Keratinocyte (primary cell): ENCODE results near the gene CRABP2. TPM values are rescaled to one million over a fixed set of nuclear protein-coding genes. Genes with fewer than 3 reads are reported as not detected.

Experiments used
- DNase-seq: peaks from one replicate; pipeline ENCODE4 v3.0.0-alpha.2; 2011; ENCODE audit warnings: low read depth, missing footprints, low spot score
- FAIRE-seq: peaks from 2 replicates; lab custom pipeline; 2011; peaks lifted over from hg19 to GRCh38; lab: Jason Lieb, UNC
- H2AFZ ChIP-seq: 2 replicates; pipeline ENCODE4 v1.6.0; 2012; ENCODE audit warnings: low read length, control low read depth, inconsistent platforms; ENCODE audit not compliant: control insufficient read depth
- H3K27ac ChIP-seq: 2 replicates; pipeline ENCODE4 v1.5.1; 2011; ENCODE audit warnings: low read length; ENCODE audit not compliant: control insufficient read depth, insufficient read depth
- H3K27me3 ChIP-seq: 3 replicates; pipeline ENCODE4 v1.6.0; 2011; ENCODE audit warnings: low read length; ENCODE audit not compliant: control insufficient read depth, insufficient read depth; ENCODE audit errors: extremely low read depth
- H3K36me3 ChIP-seq, 2 experiments: 2 replicates in 1 of 2; 3 replicates in 1 of 2; pipeline ENCODE4 v1.5.1; 2011; ENCODE audit warnings: low read length in 2 of 2, mild to moderate bottlenecking in 1 of 2; ENCODE audit not compliant: control insufficient read depth in 2 of 2, insufficient read depth in 2 of 2; ENCODE audit errors: extremely low read depth in 1 of 2
- H3K4me1 ChIP-seq: 3 replicates; pipeline ENCODE4 v1.5.1; 2011; ENCODE audit warnings: low read length; ENCODE audit not compliant: control insufficient read depth, insufficient read depth; ENCODE audit errors: extremely low read depth
- H3K4me2 ChIP-seq: 3 replicates; pipeline ENCODE4 v1.6.0; 2011; ENCODE audit warnings: low read depth, low read length; ENCODE audit not compliant: control insufficient read depth, insufficient read depth; ENCODE audit errors: extremely low read depth
- H3K4me3 ChIP-seq, 3 experiments: fragments of 200-600 bp in 1 of 3; sonication (generic) in 1 of 3; 2 replicates in 2 of 3; 3 replicates in 1 of 3; pipeline ENCODE4 v1.5.1; 2011 to 2016; ENCODE audit warnings: low read length in 3 of 3, mild to moderate bottlenecking in 3 of 3, control low read depth in 2 of 3, inconsistent platforms in 1 of 3, low read depth in 1 of 3, mixed read lengths in 1 of 3, mixed run types in 1 of 3, moderate library complexity in 1 of 3; ENCODE audit not compliant: control insufficient read depth in 2 of 3, insufficient read depth in 2 of 3; ENCODE audit errors: extremely low read depth in 1 of 3
- H3K79me2 ChIP-seq: 2 replicates; pipeline ENCODE4 v1.6.0; 2012; ENCODE audit warnings: low read length; ENCODE audit not compliant: control insufficient read depth, insufficient read depth
- H3K9ac ChIP-seq: 3 replicates; pipeline ENCODE4 v1.6.0; 2011; ENCODE audit warnings: low read length; ENCODE audit not compliant: control insufficient read depth, insufficient read depth; ENCODE audit errors: extremely low read depth
- H3K9me1 ChIP-seq: 3 replicates; pipeline ENCODE4 v1.6.0; 2011; ENCODE audit warnings: low read length; ENCODE audit not compliant: control insufficient read depth, insufficient read depth; ENCODE audit errors: extremely low read depth
- H3K9me3 ChIP-seq: 2 replicates; pipeline ENCODE4 v1.5.1; 2012; ENCODE audit warnings: low read depth, low read length; ENCODE audit not compliant: control insufficient read depth
- H4K20me1 ChIP-seq: 3 replicates; pipeline ENCODE4 v1.6.0; 2011; ENCODE audit warnings: low read length; ENCODE audit not compliant: control insufficient read depth, insufficient read depth; ENCODE audit errors: extremely low read depth
- EZH2 ChIP-seq: IDR thresholded peaks from one replicate; pipeline ENCODE4 v1.6.1; 2012; ENCODE audit warnings: inconsistent platforms, mild to moderate bottlenecking, low read length, moderate library complexity
- dilution Hi-C: fragments of 300-500 bp; cut with MboI; formaldehyde crosslinking; loops from one replicate; pipeline ENCODE4 v1.7.0; 2020; ENCODE audit warnings: low sequenced_read_pairs; ENCODE audit not compliant: extremely low pct_ligation_motif_present
- polyA plus RNA-seq, 5 experiments: library from polyadenylated mRNA; depleted of rRNA in 3 of 5; stranded (reverse) in 3 of 5; stranded (forward) in 1 of 5; unstranded in 1 of 5; fragments of >200 nt; gene quantifications; 1 replicate in 1 of 5; 2 replicates in 3 of 5; 3 replicates in 1 of 5; pipeline versions ENCODE4 v1.2.1 to v1.2.3, GENCODE V29; 2011 to 2012; ENCODE audit warnings: missing spikeins in 2 of 5, low read depth in 1 of 5, low replicate concordance in 1 of 5
- TF ChIP-seq, protein P1 (sequence below), 3 experiments: IDR thresholded peaks in 1 of 3; conservative IDR thresholded peaks in 1 of 3; optimal IDR thresholded peaks in 1 of 3; 2 replicates in 2 of 3; 3 replicates in 1 of 3; pipeline versions ENCODE3 to v1.5.1; 2011; ENCODE audit warnings: low read length in 3 of 3, mild to moderate bottlenecking in 3 of 3, moderate library complexity in 2 of 3, control low read depth in 1 of 3, inconsistent platforms in 1 of 3; ENCODE audit not compliant: insufficient read depth in 2 of 3; ENCODE audit errors: extremely low read depth in 1 of 3

The CRABP2 gene
- polyA plus RNA-seq, 1 donor (not counting 4 experiments of a cell fraction or from before 2014, with no cell fraction given), result 8.4 TPM

DNA sequence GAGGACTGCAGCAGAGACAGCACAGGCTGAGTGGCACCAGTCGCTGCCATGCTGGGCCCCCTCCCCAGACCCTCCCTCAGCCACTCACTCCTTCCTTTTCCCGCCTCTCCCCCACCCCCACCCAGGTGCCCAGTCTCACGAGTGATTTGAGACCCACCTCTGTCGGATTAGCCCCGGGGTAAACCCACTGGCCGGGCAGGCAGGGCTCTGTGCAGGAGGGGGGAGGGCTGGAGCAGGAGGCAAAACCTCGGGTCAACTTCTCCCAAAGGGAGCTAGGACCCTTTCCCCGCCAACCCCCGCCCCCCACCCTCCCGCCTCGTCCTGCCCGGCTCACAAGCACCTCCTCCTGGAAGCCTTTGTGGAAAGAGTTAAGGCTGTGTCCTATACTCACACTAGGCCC is 39.0 kb upstream of the CRABP2 start:
- Histone ChIP-seq H2AFZ (no peak overlapping the region), H3K79me2 (peaks cover 64% of the 10 kb centered on the region), H3K9me1 (no peaks in the 10 kb centered on the region), H3K27me3 (no peaks in the 10 kb centered on the region), H4K20me1 (no peaks in the 10 kb centered on the region), H3K36me3 (peaks cover 20 to 25% of the 10 kb centered on the region in 2 experiments), H3K4me1 (peaks cover 39% of the 10 kb centered on the region), H3K9me3 (no peaks in the 10 kb centered on the region), H3K9ac (no peak overlapping the region), H3K27ac (no peak overlapping the region), H3K4me2 (no peak overlapping the region), H3K4me3 (no peak overlapping the region)
- DNase-seq, result no peak
- FAIRE-seq, result no peak
- TF ChIP-seq, protein P1, sequence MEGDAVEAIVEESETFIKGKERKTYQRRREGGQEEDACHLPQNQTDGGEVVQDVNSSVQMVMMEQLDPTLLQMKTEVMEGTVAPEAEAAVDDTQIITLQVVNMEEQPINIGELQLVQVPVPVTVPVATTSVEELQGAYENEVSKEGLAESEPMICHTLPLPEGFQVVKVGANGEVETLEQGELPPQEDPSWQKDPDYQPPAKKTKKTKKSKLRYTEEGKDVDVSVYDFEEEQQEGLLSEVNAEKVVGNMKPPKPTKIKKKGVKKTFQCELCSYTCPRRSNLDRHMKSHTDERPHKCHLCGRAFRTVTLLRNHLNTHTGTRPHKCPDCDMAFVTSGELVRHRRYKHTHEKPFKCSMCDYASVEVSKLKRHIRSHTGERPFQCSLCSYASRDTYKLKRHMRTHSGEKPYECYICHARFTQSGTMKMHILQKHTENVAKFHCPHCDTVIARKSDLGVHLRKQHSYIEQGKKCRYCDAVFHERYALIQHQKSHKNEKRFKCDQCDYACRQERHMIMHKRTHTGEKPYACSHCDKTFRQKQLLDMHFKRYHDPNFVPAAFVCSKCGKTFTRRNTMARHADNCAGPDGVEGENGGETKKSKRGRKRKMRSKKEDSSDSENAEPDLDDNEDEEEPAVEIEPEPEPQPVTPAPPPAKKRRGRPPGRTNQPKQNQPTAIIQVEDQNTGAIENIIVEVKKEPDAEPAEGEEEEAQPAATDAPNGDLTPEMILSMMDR (optimal IDR thresholded peaks at IDR 0.05 in 1 of 3, IDR thresholded peaks at IDR 0.05 in 1 of 3, conservative IDR thresholded peaks at IDR 0.05 in 1 of 3; ENCODE audit: extremely low read depth in 1 of 3, insufficient read depth in 2 of 3, low read length in 3 of 3), result no peak
- TF ChIP-seq EZH2, result no peak
- dilution Hi-C loops, result no loop called here

DNA sequence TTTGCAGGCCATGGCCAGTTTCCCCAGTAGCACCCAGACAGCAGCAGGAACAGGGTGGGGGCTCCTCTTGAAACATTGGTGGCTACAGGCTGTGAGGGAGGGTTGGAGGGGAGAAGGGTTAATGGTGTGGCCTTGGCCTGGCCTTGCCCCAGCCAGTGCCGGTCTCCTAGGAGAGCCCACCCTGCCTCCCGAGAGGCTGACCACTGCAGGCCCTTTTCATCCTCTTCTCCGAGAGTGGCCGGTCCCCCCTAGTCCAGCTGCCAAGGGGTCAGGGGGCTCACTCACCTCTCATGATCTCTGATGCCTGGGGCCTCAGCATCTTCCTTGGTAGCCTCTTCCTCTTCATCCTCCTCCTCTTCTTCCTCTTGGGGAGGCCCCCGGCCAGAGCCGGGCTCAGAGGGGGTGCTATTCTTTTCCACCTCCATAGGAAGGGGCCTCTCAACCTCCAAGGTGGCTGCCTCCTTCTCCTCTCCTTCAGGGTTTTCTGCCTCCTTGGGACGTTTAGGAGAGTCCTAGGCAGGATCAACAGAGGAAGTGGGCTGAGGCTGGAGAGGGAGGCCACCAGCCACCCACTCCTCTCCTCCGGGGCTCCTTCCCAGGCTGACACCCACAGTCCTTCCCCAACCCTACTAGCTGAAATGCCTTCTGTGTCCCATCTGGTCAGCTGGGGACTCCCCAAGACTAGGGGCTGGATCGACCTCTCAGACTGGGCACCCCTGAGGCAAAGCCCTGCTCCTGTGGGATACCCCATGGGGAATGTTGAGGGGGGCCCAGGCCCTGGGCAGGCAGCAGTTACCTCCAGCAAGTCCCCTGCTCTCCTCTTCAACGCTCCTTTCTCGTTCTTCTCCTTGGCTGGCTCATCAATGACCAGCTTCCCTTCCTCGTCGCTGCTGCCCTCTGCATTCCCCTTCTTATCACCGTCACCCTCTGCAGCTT is 38.3 kb upstream of the CRABP2 start:
- no peak overlapping the region for H3K4me2 ChIP-seq
- peaks cover 17 to 29% of the 10 kb centered on the region in 2 experiments for H3K36me3 ChIP-seq
- dilution Hi-C loops, result no loop called here
- no peak overlapping the region for H3K27ac ChIP-seq
- peaks cover 32% of the 10 kb centered on the region for H3K4me1 ChIP-seq
- no peaks in the 10 kb centered on the region for H3K27me3 ChIP-seq
- H3K9me3 ChIP-seq, result no peaks in the 10 kb centered on the region
- no peak overlapping the region for H3K4me3 ChIP-seq
- DNase-seq (no peak), FAIRE-seq (no peak)
- H2AFZ ChIP-seq, result no peak overlapping the region
- no peak overlapping the region for H3K9ac ChIP-seq
- H3K79me2 ChIP-seq, result peaks cover 60% of the 10 kb centered on the region
- no peaks in the 10 kb centered on the region for H3K9me1 ChIP-seq
- no peaks in the 10 kb centered on the region for H4K20me1 ChIP-seq
- TF ChIP-seq, protein P1 (optimal IDR thresholded peaks at IDR 0.05 in 1 of 3, IDR thresholded peaks at IDR 0.05 in 1 of 3, conservative IDR thresholded peaks at IDR 0.05 in 1 of 3; ENCODE audit: extremely low read depth in 1 of 3, insufficient read depth in 2 of 3, low read length in 3 of 3), result no peak
- no peak for TF ChIP-seq EZH2
